Measurements from ENCODE around the gene COL8A2.

The COL8A2 gene

GRCh38 chr1:36157115-36157903 lies 32.3 kb upstream of the COL8A2 start:
- no peak for DNase-seq

GRCh38 chr1:36156329-36157114 lies 31.5 kb upstream of the COL8A2 start:
- DNase-seq: peak; percentile 54

- DNase-seq: peak; percentile 87
Measured at GRCh38 chr1:36155408-36156328, 30.6 kb upstream of the COL8A2 start, which contains the start of gene MAP7D1. TSS of gene MAP7D1 (plus strand) at chr1:36156160. CDS start at chr1:36156418, 258 bp downstream.

GRCh38 chr1:36154765-36155407 lies 29.9 kb upstream of the COL8A2 start:
- DNase-seq: no peak

- DNase-seq: no peak
Measured at GRCh38 chr1:36154335-36154734, 29.3 kb upstream of the COL8A2 start.

- no peak for DNase-seq
Measured at GRCh38 chr1:36153476-36153875, 28.5 kb upstream of the COL8A2 start.

GRCh38 chr1:36151845-36152203 lies 26.8 kb upstream of the COL8A2 start:
- DNase-seq: peak; percentile 62

- no peak for DNase-seq
Measured at GRCh38 chr1:36151134-36151844, 26.3 kb upstream of the COL8A2 start.

GRCh38 chr1:36150296-36151133 lies 25.5 kb upstream of the COL8A2 start:
- DNase-seq: peak; percentile 66

- DNase-seq: no peak
Measured at GRCh38 chr1:36149973-36150295, 24.9 kb upstream of the COL8A2 start.

GRCh38 chr1:36149237-36149972 lies 24.4 kb upstream of the COL8A2 start, which contains the start of gene TRAPPC3:
TSS of gene TRAPPC3 (minus strand) at chr1:36149486. CDS start at chr1:36149378, 108 bp downstream.
- DNase-seq: peak; percentile 99

GRCh38 chr1:36148821-36149236 lies 23.8 kb upstream of the COL8A2 start:
- DNase-seq: no peak

- no peak for DNase-seq
Measured at GRCh38 chr1:36144413-36144812, 19.4 kb upstream of the COL8A2 start.

GRCh38 chr1:36143424-36143823 lies 18.4 kb upstream of the COL8A2 start:
- no peak for DNase-seq

GRCh38 chr1:36142121-36142520 lies 17.1 kb upstream of the COL8A2 start:
- DNase-seq: no peak

- no peak for DNase-seq
Measured at GRCh38 chr1:36139521-36139920, 14.5 kb upstream of the COL8A2 start.

- no peak for DNase-seq
Measured at GRCh38 chr1:36137776-36138175, 12.8 kb upstream of the COL8A2 start.

- no peak for DNase-seq
Measured at GRCh38 chr1:36137226-36137625, 12.2 kb upstream of the COL8A2 start.

- no peak for DNase-seq
Measured at GRCh38 chr1:36136535-36136934, 11.5 kb upstream of the COL8A2 start.

GRCh38 chr1:36135796-36136195 lies 10.8 kb upstream of the COL8A2 start:
- no peak for DNase-seq

All from central memory CD4-positive, alpha-beta T cell (primary cell).